ENCODE data around the gene CHRNA4.
"Not testable (repeated sequence)": the region's sequence is repeated elsewhere in the genome, so short reads cannot be mapped to it uniquely, and the experiment has no call there.

The CHRNA4 gene

DNA sequence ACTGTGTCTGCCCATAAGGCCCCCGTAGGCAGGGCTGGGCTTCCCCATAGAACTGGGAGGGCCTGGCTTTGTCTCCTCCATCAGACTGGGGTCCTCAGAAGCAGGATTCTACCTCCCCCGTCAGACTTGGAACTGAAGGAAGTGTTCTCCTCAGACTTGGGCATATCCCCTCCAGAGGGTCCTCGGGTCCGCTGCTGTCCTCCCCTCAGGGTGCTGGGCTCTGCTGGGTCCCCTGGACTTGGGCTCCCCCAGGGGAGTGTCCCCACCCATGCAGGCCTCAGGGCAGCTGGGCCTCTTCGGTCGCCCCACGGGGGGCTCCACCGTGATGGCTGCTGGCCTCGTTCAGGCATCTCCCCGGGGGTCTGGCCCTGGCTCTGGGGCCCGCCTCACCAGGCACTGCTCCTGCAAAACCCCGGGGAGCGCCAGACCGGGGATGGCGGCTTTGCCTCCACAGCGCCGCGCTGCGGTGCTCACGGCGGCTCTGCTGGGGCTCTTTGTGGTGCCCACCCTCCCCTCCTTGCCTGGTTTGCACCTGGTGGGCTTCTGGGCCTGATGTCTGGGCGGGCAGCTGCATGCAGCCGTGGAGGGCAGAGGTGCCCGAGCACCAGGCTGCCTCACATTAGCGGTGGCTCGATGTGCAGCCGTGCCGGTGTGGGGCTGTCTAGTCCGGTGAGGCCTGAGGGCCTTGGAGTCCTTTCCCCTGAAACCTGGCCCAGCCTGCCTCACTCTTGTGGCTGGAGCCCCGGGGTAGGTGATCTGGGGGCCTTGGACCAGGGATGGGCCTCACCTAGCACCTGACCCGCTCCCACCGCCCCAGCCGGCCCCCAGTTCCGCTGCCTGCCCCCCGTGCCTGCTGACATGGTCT lies 54.2 kb downstream of the CHRNA4 start:
- DNase-seq = no peak

DNA sequence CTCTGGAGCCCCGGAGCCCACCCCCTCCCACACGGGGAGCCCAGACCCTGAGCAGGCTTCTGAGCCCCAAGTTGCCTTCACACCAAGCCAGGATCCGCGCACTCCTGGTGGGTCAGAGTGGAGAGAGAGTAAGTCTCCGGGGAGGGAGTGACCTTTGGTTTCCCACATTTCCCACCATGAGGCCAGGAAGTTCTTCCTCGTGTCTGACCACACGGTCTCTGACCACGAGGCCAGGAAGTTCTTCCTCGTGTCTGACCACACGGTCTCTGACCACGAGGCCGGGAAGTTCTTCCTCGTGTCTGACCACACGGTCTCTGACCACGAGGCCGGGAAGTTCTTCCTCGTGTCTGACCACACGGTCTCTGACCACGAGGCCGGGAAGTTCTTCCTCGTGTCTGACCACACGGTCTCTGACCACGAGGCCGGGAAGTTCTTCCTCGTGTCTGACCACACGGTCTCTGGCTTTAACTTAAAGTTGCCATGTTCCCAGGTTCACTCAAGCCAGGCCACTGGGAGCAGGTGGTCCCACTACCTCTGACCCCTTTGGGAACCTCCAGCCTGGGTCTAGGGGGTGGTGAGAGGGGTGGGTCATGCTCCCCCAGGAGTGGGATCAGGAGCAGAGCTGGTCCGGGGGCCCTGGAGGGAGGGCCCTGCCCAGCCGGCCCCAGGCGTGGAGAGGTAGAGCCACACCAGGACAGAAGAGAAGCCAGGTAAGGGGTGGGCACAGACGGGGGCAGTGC lies 55.0 kb downstream of the CHRNA4 start:
- DNase-seq = not testable (repeated sequence)

DNA sequence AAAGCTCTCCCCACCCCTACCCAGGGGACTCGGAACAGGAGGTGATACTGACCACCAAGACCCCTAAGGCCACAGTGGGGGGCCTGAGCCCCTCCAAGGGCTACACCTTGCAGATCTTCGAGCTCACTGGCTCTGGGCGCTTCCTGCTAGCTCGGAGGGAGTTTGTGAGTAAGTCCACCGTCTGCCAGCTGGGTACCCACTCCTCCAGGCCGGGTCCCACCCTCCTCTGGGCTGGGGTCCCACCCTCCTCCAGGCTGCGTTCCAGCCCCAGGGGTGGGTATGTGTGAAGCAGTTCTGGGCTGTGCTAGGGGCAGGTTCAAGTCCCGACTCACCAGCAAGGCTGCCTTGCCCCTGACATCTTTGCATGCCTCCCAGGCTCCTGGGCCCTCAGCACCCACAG lies 55.8 kb downstream of the CHRNA4 start:
- DNase-seq = no peak

DNA sequence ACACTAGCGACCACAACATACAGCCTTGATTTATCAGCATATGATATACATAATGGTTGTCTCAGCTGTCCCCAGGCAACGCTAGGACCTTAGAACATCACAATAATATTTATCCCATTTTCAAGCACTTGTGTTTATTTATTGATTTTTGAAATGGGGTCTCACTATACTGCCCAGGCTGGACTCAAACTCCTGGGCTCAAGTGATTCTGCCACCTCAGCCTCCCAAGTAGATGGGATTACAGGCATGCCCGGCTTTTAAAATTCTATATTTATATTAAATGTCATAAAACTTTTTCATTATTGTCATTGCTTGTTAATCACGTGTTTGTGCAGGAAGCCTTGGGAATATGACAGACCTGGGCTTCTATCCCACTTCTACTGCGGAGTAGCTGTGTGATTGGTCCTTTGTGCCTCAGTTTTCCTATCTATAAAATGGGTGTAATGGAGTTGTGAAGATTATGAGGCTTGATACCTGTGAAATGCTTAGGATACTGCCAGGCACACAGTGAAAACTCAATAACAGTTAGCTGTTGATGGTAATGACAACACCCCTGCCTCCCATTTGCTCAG lies 58.0 kb downstream of the CHRNA4 start:
- no peak for DNase-seq

DNA sequence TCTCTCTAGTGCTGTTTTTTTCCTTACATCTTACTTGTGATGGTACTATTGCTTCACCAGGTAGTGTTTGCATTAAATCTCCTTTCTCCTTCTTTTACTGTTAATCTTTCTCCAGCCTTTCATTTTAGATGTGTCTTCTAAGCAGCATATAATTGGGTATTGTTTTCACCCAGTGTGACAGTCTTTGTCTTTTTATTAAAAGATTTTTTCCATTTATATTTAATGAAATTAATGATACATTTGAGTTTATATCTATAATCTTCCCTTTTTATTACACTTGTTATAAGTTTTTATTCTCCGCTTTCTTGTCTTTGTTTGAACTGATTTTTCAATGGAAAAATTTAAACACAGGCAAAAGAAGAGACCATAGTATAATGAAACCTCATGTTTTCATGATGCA lies 59.5 kb downstream of the CHRNA4 start:
- no peak for DNase-seq

DNA sequence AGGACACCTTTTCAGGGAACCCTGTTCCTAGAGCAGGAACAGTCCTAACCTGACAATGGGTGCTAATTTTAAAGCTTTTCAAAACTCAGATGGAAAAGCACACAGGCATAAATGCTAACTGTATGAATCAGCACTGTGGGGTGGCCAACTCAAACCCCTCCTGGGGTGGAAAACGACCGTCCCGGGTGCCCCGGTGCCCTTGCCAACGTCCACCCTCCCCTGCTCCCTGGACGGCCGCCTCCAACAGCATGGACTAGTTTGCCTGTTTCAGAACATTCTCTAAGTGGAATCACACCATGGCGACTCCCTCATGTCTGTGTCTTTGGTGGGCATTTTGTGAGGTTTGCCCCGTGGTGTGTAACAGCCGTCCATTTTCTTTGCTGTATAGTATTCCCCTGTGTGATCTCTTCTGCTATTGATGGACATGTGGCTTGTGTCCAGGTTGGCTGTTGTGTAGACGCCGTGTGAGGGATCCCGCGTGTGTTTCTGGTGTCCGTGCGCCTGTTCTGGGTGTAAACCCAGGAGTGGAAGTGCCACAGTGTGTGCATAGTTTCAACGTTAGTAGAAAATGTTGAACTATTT lies 62.3 kb downstream of the CHRNA4 start:
- no peak for DNase-seq

DNA sequence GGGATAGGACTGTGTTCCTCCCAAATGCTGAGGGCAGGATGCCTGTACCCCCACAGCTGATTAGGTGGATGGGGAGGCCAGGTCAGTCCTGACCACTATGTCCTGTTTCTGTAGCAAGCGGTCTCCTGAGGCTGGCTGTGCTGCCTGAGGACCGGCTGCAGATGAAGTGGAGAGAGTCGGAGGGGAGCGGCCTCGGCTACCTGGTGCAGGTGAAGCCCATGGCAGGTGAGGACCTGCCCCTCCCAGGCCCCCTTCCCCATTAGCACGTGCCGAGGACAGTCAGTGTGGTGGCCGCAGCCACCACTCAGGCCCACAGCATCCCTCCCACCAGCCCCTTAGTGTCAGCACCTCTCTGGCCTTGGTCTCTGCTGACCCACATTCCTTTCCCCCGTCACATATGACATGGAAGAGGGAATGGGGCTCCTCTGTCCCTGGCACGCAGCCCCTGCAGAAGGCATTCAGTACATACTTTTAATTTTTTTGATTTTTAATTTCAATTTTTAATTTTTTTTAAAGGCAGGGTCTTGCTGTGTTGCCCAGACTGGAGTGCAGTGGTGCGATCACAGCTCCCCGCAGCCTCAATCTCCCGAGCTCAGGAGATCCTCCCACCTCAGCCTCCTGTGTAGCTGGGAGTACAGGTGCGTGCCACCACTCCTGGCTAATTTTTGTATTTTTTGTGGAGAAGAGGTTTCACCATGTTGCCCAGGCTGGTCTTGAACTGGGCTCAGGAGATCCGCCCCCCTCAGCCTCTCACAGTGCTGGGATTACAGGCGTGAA lies 63.2 kb downstream of the CHRNA4 start:
- no peak for DNase-seq

DNA sequence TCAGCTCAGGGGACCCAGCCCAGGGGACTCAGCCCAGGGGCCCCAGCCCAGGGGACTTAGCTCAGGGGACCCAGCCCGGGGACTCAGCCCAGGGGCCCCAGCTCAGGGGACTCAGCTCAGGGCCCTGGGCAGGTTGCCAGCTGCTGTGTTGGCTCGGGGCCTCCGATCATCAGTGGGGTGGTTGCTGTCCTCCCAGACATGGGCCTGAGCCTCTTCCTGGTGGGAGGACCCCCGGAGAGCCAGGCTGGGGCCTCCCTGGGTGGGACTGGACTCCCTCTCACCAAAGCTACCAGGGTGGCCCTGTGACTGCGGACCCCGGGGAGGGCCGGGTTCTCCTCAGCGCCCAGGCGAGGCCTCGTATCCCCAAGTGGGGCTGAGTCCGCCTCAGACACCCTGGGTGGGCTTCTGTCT lies 63.8 kb downstream of the CHRNA4 start:
- DNase-seq = no peak

DNA sequence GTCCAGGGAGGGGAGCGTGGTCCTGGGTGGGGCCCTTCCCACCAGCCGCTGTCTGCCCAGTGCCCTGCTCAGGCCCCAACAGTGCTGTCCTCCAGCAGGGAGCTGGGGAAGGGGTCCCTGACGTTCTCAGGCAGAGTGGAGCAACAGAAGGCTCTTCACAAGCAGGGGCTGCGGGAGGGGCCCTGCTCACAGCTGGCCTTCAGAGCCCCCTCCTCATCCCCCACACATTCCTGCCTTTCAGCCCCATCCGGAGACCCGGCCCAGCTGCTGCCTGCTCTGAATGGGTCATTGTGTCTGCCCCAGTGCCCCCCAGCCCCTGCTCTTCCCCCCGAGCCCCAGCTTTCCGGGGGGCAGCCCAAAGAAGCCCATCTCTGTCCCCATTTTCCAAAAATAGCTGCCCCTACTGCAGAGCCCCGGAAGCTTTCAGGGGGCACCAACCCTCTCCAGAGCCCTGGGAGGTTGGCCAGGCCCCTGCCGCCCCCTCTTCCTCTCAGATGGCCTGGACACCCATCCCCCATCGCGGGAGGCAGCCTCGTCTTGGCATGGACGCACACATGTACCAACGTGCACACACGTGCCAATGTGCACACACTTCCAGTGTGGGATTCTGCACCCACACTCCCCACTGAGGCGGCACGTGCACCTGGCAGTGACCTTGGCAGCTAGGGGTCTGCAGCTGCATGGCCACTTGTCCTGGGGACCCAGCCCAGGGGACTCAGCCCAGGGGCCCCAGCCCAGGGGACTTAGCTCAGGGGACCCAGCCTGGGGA lies 64.4 kb downstream of the CHRNA4 start:
- DNase-seq = no peak

DNA sequence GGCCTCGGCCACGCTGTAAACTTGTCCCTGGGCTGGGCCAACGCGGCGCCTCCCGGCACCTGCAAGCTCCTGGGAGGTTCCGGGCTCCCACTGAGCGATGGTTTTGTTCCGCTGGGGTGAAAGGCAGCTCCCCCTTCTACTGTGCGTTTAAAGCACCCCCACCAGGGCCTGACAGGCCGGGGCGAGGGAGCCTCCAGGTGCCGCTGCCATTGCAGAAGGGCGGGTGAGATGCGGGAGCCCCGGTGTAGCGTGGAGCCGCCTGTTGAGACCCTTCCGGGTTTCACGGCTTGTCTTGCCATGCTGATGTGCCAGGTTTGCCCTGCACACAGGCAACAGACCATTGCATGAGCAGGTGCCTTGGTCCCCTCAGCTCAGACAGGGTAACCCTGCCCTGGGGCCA lies 65.3 kb downstream of the CHRNA4 start:
- no peak for DNase-seq

DNA sequence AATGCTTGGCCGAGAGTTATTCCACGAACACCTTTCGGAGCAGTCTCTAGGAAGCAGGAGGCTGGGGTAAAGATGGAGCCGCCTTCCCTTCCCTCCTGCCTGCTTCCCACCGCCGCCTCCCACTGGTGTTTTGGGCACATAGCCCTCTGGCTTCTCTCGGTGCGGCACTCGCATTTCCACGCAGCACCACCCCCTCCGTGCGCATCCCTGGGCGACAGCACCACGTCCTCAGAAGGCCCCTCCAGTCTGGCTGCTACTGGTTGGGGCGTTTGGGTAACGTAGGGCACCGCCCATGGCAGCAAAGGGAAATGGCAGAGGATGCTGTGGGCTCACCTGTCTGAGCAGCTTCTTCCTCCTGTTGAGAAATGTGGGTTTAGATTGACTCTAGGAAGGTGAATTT lies 65.7 kb downstream of the CHRNA4 start:
- no peak for DNase-seq

DNA sequence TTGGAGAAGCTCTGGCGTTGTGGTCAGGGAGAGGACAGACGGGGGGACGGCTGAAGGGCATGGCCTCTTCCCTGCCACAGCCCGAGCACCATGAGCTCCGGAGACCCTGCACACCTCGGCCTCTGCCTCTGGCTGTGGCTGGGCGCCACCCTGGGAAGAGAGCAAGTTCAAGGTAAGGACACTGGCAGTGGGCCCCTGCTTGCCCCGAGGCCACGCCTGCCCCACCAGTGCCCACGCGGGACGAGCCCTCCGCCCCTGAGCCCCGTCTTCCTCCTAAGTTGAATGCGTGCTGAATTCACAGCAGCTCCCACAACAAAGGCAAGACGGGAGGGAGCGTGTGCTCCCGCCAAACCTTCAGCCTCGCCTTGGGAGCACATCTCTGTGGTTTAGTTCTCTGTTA lies 66.1 kb downstream of the CHRNA4 start:
- no peak for DNase-seq

DNA sequence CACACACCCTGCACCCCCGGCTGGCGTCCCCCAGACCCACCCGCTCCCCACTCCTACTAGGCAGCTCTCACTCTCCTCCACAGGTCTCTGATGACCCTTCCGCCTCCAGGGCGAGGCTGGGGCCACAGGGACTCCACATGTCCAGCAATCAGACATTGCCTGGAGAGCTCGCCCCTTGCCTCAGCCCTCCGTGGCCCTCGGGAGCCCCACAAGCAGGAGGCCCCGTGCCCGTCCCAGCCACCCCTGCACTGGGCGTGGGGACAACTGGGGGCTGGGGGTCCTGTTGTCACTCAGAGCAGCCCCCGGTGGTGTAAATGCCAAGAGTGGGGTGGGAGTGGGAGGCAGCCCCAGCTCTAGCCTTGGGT lies 66.6 kb downstream of the CHRNA4 start:
- no peak for DNase-seq

DNA sequence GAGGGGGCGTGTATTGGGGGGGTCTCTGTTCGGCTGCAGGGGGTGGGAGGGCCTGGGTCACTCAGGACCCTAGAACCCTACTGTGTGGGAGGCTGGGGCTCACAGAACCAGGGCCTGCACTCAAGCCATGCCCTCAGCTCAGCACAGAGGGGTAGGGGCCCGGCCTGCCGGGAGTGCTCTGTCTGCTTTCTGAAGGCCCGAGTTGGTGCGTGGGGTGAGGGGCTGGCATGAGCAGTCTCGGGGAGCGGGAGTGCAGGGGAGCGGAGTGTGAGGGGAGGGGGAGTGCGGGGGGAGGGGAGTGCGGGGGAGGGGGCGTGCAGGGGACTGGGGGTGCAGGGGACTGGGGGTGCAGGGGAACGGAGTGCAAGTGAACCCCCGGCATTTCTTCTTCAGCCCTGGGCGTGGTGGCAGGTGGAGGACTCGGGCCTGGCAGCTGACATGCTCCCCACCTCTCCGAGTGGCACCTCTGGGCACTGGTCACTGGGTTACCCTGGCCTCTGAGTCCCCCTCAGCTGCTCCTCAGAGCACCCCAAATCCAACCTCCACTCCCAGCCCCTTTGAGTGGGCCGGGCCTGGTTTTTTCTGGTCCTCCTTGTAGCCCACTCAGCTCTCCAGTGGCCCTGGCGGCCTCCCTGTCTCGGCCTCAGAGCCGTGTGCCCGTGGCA lies 67.1 kb downstream of the CHRNA4 start:
- no peak for DNase-seq

DNA sequence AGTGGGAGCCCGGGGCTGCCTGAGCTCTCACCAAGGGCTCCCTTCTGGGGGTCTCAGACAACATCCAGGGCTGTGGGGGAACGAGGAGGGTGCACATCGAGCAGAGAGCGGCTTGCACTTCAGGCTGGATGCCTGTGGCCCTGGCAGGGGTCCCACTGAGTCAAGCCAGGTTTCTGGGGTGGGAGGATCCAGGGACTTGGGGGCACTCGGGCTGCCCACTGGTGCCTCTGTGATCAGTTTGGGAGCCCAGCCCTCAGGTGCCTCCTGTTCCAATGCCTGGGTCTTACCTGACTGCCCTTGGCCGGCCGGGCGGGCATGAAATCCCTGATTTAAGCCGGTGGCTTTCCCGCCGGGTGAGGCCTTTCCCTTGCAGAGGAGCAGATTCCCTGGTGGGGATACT lies 67.7 kb downstream of the CHRNA4 start:
- no peak for DNase-seq

Data from activated CD4-positive, alpha-beta T cell treated with anti-CD3 and anti-CD28 coated beads, Interleukin-2, amount 50 U/mL, for 16 hours (primary cell).